Measurements from ENCODE around the gene SLC34A2.

SLC34A2 gene

DNA sequence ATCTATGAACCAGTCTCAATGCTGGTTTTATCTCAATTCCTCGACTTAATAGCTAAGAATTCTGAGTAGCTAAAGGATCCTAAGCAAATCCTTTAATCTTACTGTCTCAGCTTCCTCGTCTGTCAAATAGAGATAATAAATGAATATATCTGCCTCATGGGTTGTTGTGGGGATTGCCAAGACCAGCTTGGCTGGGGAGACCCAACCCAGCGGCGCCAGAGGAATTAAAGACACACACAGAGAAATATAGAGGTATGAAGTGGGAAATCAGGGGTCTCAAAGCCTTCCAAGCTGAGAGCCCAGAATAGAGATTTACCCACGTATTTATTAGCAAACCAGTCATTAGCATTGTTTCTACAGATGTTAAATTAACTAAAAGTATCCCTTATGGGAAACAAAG lies 41.9 kb downstream of the SLC34A2 start:
- TF ChIP-seq CREB1 (IDR thresholded peaks at IDR 0.05; ENCODE audit: low read depth) (no peak), EGR1 (IDR thresholded peaks at IDR 0.05) (no peak), YY1 (IDR thresholded peaks at IDR 0.05; ENCODE audit: low read depth) (no peak), NFIC (IDR thresholded peaks at IDR 0.05) (no peak), TEAD4 (IDR thresholded peaks at IDR 0.05) (no peak)
- TF ChIP-seq, protein P1, sequence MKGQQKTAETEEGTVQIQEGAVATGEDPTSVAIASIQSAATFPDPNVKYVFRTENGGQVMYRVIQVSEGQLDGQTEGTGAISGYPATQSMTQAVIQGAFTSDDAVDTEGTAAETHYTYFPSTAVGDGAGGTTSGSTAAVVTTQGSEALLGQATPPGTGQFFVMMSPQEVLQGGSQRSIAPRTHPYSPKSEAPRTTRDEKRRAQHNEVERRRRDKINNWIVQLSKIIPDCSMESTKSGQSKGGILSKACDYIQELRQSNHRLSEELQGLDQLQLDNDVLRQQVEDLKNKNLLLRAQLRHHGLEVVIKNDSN (IDR thresholded peaks at IDR 0.05): no peak

DNA sequence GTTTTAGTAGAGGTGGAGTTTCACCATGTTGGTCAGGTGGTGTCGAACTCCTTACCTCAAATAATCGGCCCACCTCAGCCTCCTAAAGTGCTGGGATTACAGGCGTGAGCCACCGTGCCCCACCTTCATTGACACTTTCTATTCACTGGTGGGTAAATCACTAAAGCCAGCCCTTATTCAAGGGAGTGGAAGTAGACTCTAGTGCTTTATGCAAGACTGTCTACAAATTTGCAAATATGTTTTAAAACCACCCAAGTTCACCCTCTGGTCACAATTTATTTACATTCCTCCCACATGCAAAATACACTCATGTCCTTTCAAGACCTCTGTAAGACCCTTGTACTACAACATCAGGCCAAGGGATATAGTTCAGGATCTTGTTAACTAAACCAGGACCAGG lies 45.0 kb downstream of the SLC34A2 start:
- no peak for TF ChIP-seq ZBTB7A (IDR thresholded peaks at IDR 0.05; ENCODE audit: low read depth)
- no peak for TF ChIP-seq TEAD4 (IDR thresholded peaks at IDR 0.05)
- TF ChIP-seq, protein P2, sequence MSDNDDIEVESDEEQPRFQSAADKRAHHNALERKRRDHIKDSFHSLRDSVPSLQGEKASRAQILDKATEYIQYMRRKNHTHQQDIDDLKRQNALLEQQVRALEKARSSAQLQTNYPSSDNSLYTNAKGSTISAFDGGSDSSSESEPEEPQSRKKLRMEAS (IDR thresholded peaks at IDR 0.05): no peak
- TF ChIP-seq TCF12 (IDR thresholded peaks at IDR 0.05; ENCODE audit: low read depth): no peak
- TF ChIP-seq, protein P3, sequence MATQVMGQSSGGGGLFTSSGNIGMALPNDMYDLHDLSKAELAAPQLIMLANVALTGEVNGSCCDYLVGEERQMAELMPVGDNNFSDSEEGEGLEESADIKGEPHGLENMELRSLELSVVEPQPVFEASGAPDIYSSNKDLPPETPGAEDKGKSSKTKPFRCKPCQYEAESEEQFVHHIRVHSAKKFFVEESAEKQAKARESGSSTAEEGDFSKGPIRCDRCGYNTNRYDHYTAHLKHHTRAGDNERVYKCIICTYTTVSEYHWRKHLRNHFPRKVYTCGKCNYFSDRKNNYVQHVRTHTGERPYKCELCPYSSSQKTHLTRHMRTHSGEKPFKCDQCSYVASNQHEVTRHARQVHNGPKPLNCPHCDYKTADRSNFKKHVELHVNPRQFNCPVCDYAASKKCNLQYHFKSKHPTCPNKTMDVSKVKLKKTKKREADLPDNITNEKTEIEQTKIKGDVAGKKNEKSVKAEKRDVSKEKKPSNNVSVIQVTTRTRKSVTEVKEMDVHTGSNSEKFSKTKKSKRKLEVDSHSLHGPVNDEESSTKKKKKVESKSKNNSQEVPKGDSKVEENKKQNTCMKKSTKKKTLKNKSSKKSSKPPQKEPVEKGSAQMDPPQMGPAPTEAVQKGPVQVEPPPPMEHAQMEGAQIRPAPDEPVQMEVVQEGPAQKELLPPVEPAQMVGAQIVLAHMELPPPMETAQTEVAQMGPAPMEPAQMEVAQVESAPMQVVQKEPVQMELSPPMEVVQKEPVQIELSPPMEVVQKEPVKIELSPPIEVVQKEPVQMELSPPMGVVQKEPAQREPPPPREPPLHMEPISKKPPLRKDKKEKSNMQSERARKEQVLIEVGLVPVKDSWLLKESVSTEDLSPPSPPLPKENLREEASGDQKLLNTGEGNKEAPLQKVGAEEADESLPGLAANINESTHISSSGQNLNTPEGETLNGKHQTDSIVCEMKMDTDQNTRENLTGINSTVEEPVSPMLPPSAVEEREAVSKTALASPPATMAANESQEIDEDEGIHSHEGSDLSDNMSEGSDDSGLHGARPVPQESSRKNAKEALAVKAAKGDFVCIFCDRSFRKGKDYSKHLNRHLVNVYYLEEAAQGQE (IDR thresholded peaks at IDR 0.05; ENCODE audit: low read depth): no peak

DNA sequence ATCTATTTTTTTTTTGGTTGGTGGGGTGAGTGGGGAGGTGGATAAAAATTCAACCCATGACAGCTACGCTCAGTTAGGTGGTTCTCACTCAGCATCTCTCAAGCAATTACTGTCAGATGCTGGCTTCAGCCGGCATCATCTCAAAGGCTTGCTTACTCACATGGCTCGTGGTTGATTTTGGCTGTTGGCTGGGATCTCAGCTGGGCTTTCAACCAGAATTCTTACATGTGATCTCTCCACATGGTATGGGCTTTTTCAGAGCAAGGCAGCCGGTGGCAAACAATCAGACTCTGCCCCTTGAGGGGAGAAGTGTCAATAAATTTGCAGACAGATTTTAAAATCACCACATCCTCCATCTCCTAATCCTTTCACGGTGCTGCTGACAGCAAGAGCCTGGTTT lies 47.2 kb downstream of the SLC34A2 start:
- TF ChIP-seq FOXM1 (IDR thresholded peaks at IDR 0.05; ENCODE audit: borderline replicate concordance, low read depth) (no peak), TAF1 (IDR thresholded peaks at IDR 0.05; ENCODE audit: low read depth) (no peak), RAD21 (IDR thresholded peaks at IDR 0.05; ENCODE audit: low read depth) (no peak), EP300 (IDR thresholded peaks at IDR 0.05; ENCODE audit: borderline replicate concordance) (no peak), TCF12 (IDR thresholded peaks at IDR 0.05; ENCODE audit: low read depth) (no peak), CREB1 (IDR thresholded peaks at IDR 0.05; ENCODE audit: low read depth) (no peak), TEAD4 (IDR thresholded peaks at IDR 0.05) (no peak)

DNA sequence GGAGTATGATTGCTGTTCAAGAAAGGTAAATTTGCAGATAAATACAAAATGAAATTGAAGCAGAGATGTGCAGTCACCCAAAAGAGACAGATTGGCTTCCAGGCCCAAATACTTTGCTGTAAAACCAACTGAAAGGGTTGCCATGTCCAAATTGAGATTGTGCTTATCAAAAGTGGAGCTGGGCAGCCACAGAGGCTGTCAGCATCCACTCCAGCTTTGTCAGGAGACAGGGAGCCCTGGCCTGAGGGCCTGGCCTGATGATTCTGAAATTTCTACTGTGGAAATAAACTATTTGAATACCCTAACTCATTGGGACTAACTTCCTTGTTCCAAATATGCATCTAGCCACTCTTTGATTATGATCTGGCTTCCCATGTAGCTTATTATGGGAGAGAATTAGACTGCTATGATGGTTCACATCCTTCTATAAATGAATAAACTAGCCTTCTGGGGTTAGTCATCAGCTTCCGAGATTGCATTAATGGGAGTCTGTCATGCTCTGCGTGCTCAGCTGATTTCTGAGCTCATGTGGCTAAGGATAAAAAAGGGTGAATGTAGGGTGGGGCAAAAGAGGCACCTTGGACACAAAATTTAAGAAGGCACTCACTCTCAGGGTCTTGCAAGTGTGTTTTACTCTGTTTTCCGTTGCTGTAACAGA lies 48.2 kb downstream of the SLC34A2 start:
- TF ChIP-seq, protein P2 (IDR thresholded peaks at IDR 0.05): no peak

DNA sequence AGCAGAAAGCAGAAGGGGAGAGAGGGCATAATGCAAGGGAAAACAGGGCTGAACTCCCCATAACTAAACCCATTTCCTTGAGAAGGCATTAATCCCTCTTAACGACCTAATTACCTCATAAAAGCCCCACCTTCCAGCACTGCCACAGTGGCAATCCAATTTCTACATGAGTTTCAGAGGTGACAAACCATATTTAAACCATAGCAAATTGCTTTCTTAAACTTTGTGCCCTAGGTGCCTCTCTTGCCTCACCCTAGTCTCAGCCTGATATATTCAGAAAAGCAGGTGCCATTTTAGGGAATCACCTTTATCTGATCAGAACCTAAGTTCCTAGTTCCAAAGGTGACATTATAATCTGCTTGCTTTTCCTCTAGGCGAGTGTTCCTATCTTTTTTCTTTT lies 48.9 kb downstream of the SLC34A2 start:
- TF ChIP-seq YY1 (IDR thresholded peaks at IDR 0.05; ENCODE audit: low read depth) (no peak), NFIC (IDR thresholded peaks at IDR 0.05) (no peak), CEBPB (IDR thresholded peaks at IDR 0.05) (no peak), CREB1 (IDR thresholded peaks at IDR 0.05; ENCODE audit: low read depth) (no peak), FOXM1 (IDR thresholded peaks at IDR 0.05; ENCODE audit: borderline replicate concordance, low read depth) (no peak), TCF12 (IDR thresholded peaks at IDR 0.05; ENCODE audit: low read depth) (no peak), TAF1 (IDR thresholded peaks at IDR 0.05; ENCODE audit: low read depth) (no peak), EP300 (IDR thresholded peaks at IDR 0.05; ENCODE audit: borderline replicate concordance) (no peak)
- TF ChIP-seq, protein P3 (IDR thresholded peaks at IDR 0.05; ENCODE audit: low read depth): no peak
- TF ChIP-seq, protein P1 (IDR thresholded peaks at IDR 0.05): no peak

DNA sequence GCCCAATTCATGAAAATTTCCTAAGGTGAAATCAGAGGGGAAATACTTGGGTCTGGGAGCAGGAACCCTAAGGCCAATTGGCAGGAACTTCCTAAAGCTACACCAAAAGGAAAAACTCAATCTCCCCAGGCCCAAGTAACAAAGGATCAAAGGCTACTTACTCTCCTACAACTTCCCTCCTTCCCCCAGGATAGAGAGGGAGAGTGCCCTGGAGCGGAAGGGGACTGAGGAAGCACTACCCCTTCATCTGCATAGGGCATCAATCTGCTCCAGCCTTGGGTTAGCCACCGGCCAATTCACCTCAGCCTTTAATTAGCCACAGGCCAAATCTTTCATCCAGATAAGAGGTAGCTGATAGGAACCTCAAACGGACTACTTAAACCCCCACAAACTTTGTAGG lies 55.0 kb downstream of the SLC34A2 start:
- no peak for TF ChIP-seq TAF1 (IDR thresholded peaks at IDR 0.05; ENCODE audit: low read depth)
- TF ChIP-seq, protein P3 (IDR thresholded peaks at IDR 0.05; ENCODE audit: low read depth): no peak

Measured in Ishikawa (cell line).